ENCODE measurements around the gene LGALS1. TPM values are rescaled to one million over a fixed set of nuclear protein-coding genes. Genes with fewer than 3 reads are reported as not detected.
"Not testable (repeated sequence)": the region's sequence is repeated elsewhere in the genome, so short reads cannot be mapped to it uniquely, and the experiment has no call there.

The LGALS1 gene
- total RNA-seq, 1 donor from 2014 or later: 1,391 TPM

- DNase-seq (ENCODE audit: low read depth): peak; percentile 21
Observed at GRCh38 chr22:37716708-37717107, 41.3 kb downstream of the LGALS1 start.

- not testable (repeated sequence) for DNase-seq (ENCODE audit: low read depth)
Observed at GRCh38 chr22:37717235-37717634, 41.8 kb downstream of the LGALS1 start.

GRCh38 chr22:37717746-37718305, 42.4 kb downstream of the LGALS1 start:
- not testable (repeated sequence) for DNase-seq (ENCODE audit: low read depth)

- no peak for DNase-seq (ENCODE audit: low read depth)
Observed at GRCh38 chr22:37725551-37726240, 50.3 kb downstream of the LGALS1 start.

- DNase-seq (ENCODE audit: low read depth): peak; percentile 23
Observed at GRCh38 chr22:37726241-37726887, 50.9 kb downstream of the LGALS1 start.

- no peak for DNase-seq (ENCODE audit: low read depth)
Observed at GRCh38 chr22:37728620-37729019, 53.2 kb downstream of the LGALS1 start.

Other genes starting within 250 kb of the LGALS1 start
- 0.05 and 0.21 TPM in 2 replicates for gene ELFN2, start 248.2 kb upstream of the LGALS1 start, total RNA-seq
- 0.51 and 0.68 TPM in 2 replicates for gene MFNG, start 189.3 kb upstream of the LGALS1 start, total RNA-seq
- 5.7 and 7.3 TPM in 2 replicates for gene CARD10, start 156.2 kb upstream of the LGALS1 start, total RNA-seq
- 76.4 and 76.6 TPM in 2 replicates for gene CDC42EP1, start 115.2 kb upstream of the LGALS1 start, total RNA-seq
- gene LGALS2, start 95.5 kb upstream of the LGALS1 start, total RNA-seq: not detected in 2 replicates
- 50.6 and 65.0 TPM in 2 replicates for gene GGA1, start 66.8 kb upstream of the LGALS1 start, total RNA-seq
- gene SH3BP1, start 36.0 kb upstream of the LGALS1 start, total RNA-seq: not detected in 2 replicates
- gene PDXP, start 16.9 kb upstream of the LGALS1 start, total RNA-seq: 30.0 and 34.5 TPM in 2 replicates
- gene NOL12, start 10.7 kb downstream of the LGALS1 start, total RNA-seq: 11.5 and 30.4 TPM in 2 replicates
- 26.6 and 33.0 TPM in 2 replicates for gene TRIOBP, start 21.4 kb downstream of the LGALS1 start, total RNA-seq
- 55.5 and 65.0 TPM in 2 replicates for gene GCAT, start 132.3 kb downstream of the LGALS1 start, total RNA-seq
- gene GALR3, start 147.7 kb downstream of the LGALS1 start, total RNA-seq: 0.24 TPM in 1 of 2 replicates, not detected in the other
- gene ANKRD54, start 168.7 kb downstream of the LGALS1 start, total RNA-seq: 40.8 and 45.9 TPM in 2 replicates
- 415 and 450 TPM in 2 replicates for gene EIF3L, start 173.8 kb downstream of the LGALS1 start, total RNA-seq
- 51.6 and 69.1 TPM in 2 replicates for gene MICALL1, start 230.7 kb downstream of the LGALS1 start, total RNA-seq